ENCODE results near the gene RGS11.
"Not testable (repeated sequence)": the region's sequence is repeated elsewhere in the genome, so short reads cannot be mapped to it uniquely, and the experiment has no call there.

RGS11 gene

DNA sequence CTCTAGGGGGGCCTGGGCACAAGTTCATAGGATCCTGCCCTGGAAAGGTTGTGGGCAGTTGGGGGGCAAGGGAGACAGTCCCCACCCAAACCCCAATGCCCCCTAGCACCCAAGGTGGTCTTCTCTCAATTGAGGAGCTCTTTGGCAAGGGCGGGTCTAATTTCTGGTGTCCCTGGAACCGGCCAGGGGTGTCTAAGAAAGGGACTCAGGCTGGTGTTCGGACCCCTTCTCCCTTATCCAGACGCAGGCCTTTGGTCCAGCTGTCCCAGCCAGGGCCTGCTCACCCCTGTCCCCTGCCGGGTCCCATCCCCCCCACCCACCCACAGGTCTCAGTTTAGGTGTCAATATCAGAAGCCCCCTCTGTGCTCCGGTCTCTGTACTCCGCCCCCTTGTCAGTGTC is 3.8 kb upstream of the RGS11 start:
- no peak for FAIRE-seq

GRCh38 chr16:278863-279366 is 3.2 kb upstream of the RGS11 start:
- FAIRE-seq: no peak

DNA sequence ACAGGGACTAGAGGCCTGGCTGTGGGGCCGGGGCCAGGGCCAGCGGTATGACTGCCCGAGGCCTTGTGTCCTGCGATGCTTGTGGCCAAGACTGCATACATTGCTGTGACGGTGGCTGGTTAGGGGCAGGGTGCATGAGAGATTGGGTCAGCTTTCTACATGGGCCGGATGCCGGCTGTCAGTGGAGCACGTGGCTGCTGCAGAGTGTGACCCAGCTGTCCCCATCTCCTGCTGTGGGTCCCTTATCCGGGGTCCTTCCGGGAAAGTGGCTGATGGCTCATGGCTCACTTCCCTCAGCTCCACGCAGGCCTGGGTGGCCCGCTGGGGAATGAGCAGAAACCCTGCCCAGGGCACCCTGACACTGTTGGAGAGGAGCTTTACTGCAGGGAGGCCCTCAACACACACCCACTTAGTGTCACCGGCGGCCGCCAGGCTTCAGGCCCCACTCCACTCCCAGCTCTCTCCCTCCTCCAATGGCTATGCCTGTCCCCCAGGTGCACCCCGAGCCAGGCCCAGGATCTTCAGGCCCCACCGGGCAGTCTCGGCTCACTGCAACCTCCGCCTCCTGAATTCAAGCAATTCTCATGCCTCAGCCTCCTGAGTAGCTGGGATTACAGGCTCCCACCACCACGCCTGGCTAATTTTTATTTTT is 808 bp upstream of the RGS11 start:
- FAIRE-seq: no peak

DNA sequence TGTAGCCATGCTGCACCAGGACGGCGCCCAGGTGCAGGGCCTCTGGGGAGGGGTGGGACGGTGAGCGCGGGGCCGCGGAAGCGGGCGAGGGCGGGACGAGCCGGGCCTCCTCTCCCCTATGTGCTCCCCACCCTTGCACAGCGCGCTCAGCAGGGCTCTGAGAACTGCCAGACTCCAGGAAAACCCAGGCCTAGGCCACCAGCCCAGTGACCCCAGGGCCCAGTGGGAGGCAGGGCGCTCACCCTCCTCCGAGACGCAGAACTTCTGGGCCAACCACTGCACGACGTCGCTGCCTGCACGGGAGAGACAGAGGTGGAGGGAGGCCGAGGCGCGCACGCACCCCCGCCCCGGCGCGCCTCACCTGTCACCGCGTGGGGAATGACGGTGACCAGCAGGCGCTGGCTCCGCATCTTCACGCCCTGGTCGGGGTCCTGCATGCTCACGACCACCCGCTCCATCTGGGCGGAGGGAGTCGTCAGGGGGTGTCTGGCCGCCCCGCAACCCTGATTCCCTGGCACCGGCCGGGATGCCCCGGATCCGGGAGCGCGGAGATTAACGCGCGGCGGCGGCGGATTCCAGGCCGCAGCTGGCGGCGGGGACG is 603 bp downstream of the RGS11 start:
- no peak for FAIRE-seq

DNA sequence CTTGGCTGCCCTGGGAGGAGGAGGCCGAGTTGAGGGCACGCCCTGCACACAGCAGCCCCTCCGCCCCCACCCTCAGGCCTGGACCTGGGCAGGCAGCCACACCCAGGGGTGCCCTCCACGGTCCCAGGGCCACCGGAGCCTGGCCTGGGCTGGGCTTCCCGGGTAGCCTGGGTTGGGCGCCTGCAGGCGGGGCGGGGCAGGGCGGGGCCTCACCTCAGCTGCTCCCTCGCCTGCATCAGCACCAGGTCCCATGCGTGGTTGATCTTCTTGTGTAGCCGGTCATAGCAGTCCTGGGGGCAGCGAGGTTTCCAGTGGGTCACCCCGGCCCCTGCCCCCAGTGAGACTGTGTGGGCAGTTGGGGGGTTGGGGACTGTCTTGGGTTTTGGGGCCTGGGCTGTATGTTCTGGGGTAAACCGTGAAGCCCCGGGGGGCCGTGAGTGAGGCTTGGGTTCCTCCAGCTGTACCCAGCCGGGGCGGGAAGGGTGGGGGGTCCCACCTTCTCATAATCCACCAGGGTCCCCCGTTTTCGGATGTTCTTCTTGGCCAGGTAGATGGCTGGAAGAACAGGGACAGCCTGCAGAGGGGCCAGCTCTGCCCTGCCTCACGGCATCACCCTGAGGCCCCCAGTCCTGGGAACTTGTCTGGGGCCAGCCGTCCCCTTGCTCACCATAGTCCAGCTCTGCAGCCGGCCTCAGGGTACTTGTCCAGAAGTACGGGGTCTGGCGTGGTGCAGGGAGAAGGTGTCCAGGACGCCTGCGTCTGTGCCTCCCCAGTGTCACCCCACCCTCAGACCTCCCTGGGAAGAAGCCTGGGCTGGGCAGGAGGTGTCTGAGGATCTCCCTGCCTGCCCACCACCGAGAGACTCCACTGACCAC is 2.0 kb downstream of the RGS11 start:
- FAIRE-seq: no peak

DNA sequence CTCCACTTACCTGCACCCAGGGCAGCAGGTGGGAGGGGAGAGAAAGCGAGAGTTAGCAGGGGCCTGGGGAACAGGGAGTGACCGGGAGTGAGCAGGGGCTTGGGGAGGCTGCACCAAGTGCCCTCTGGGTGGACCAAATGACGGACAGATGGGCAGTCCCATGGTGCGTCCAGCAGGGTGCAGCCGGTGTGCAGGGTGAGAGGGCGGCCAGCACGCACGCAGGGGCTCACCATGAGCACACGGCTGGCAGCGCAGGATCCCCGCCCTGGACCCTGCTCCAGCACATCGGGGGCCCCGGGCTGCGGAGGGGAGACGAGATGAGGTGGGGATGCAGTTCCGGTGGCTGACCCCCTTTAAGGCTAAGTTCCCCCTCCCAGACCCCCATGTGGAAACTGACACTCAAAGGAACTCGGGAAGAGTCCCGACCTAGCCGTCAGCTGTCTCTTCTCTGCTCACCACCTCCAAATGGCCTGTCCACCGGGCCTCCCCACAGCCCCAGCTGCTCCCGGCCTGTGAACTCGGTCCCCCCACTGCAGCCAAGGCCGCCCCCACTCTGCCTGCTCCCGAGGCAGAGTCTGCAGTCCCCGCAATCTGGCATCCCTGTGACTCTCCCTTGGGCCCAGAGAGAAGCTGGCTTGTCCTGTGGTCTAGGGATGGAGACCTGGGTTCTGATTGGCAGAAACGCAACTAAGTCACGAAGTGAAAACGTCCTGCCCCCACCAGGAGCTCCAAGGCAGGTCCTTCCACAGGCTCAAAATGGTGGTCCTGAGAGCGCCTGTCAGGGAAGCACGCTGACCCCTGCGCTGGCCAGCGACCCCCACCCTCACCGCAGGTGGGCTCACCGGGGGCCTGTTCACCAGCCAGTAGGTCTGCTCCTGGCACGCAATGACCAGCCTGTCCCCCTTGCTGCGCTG is 2.9 kb downstream of the RGS11 start:
- no peak for FAIRE-seq

- FAIRE-seq: no peak
Observed at GRCh38 chr16:270381-271255, 5.1 kb downstream of the RGS11 start.

GRCh38 chr16:269061-269796 is 6.5 kb downstream of the RGS11 start:
- no peak for FAIRE-seq

- no peak for FAIRE-seq
Observed at GRCh38 chr16:268141-269053, 7.3 kb downstream of the RGS11 start.

GRCh38 chr16:267562-267961 is 8.2 kb downstream of the RGS11 start:
- FAIRE-seq: not testable (repeated sequence)

DNA sequence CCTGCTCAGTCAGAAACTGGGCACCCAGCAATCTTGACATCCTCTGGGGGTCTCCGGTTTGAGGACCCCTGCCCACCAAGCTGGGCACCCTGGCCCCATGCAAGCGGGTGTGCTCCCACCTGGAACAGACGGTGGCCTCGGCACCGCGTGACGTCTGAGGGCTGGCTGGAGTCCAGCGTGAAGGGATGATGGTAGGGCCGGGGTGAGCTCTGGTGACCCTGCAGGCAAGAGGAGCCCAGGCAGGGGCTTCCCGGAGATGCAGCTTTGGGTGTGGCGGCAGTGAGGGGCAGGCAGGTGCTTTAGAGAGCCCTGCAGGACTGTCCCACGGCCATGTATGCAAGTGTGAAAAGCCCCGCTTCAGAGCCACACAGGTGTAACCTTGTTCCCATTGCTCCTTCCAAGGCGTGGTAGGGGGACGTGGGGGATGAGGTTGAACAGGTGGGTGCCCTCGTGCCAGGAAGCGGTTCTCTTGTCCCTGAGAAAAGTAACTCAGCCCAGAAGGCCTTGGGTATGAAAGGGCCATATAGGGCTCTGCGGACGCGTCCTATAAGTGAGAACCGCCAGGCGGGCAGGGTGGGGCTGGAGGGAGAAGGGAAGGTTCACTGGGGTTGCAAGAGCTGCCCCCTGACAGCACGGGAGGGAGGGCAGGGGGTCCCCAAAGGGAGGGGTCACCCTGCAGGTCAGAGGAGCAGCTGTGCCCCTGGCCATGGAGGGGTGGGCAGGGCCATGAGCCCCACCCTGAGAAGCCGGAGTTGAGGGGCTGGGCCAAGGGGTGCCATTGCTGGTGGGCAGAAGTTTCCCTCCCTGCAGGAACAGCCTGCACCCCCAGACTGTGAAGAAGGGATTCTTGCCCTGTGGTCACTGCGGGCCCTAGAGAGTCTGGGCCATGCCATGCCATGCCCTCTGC is 9.2 kb downstream of the RGS11 start:
- no peak for FAIRE-seq

GRCh38 chr16:265711-266110 is 10.0 kb downstream of the RGS11 start:
- no peak for FAIRE-seq

DNA sequence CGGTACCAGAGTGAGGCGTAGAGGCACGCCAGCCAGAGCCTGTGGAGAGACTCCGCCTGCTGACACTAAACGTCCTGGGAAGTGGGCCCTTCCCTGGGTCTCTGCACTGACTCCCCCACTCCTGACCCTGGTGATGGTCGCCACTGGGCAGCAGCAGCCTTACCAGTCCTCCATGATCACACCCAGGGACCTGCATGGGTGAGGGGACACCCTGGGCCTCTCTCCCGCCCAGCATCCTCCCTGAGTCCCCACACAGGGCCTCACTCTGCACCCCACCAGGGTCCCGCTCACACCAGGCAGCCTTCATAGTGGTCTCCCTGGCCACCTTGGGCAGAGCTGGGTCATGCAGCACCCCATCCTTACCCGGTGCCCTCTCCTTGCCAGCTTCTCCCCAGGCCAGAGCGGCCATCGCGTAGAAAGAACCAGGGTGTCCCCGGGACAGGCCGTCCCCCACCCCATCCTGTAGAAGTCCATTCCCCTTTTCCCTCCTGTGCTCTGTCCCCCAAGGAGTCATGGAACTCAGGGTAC is 10.7 kb downstream of the RGS11 start:
- FAIRE-seq: no peak

GRCh38 chr16:264440-264951 is 11.2 kb downstream of the RGS11 start:
- no peak for FAIRE-seq

DNA sequence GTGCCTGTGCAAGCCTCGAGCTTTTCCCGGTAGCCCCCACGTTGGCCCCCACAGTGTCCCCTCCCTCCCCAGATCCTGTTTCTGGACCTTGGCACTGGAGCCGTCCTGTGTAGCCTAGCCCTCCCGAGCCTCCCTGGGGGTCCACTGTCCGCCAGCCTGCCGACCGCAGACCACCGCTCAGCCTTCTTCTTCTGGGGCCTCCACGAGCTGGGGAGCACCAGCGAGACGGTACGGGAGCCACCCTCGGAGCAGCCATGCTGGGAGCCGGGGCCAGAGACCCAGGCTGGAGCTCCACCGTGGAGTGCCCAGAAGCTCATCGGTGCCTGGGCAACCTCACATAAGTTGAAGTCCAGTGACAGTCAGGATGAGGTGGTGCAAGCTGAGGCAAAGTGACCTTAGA is 11.8 kb downstream of the RGS11 start:
- FAIRE-seq: no peak

- no peak for FAIRE-seq
Observed at GRCh38 chr16:263182-263774, 12.5 kb downstream of the RGS11 start.

GRCh38 chr16:262121-262745 is 13.5 kb downstream of the RGS11 start:
- FAIRE-seq: no peak
